Measurements from ENCODE around the gene ARHGAP28.

Gene ARHGAP28

DNA sequence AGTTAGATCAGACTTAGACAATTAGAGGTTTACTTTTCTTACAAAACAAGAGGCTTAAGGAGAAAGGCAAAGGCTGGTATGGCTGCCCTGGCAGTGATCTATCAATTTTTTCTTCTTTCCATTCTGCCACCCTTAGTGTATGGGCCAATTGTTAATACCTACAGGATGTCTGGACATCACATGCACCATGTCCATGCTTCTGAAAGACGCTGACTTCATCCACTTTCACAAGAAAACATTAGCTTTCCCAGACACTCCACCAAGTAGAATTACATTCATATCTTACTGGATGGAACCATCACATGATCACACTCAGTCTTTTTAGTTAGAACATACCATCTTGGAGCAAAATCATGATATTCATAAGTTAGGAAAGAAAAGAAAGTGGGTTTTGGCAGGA, 120.9 kb downstream of the ARHGAP28 start:
- H3K4me1 ChIP-seq: no peaks in the 10 kb centered on the region
- no peak overlapping the region for H3K27ac ChIP-seq
- no peak for TF ChIP-seq Cebpa-rat (IDR thresholded peaks at IDR 0.05)
- H3K4me3 ChIP-seq: no peak overlapping the region
- H3K36me3 ChIP-seq: no peaks in the 10 kb centered on the region
- H3K9ac ChIP-seq: no peak overlapping the region
- H3K4me2 ChIP-seq: no peak overlapping the region
- no peaks in the 10 kb centered on the region for H4K20me1 ChIP-seq
- H3K9me3 ChIP-seq (replicated peaks in 1 of 11): peaks cover 10 to 18% (median 13%) of the 10 kb centered on the region in 11 experiments; a peak in 20 of 22 replicates
- no peaks in the 10 kb centered on the region for H3K27me3 ChIP-seq

DNA sequence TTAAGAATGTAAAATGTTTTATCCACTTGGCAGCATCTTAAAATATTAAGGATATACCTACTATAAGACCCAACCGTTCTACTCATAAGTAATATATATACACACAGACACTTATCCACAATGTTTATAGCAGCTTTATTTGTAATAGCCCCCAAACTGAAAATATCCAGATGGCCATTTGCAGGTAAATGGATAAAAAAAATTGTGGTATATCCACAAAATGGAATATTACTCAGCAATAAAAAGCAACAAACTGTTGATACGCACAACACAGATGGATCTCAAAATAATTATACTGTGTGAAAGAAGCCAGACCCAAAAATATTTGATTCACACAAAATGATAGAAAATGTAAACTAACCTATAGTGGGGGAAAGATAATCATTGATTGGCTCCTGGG, 122.0 kb downstream of the ARHGAP28 start:
- Histone ChIP-seq H3K27me3 (no peaks in the 10 kb centered on the region), H3K4me1 (no peaks in the 10 kb centered on the region), H3K36me3 (no peaks in the 10 kb centered on the region), H3K9ac (no peak overlapping the region), H3K4me2 (no peak overlapping the region), H3K27ac (no peak overlapping the region), H3K4me3 (no peak overlapping the region), H4K20me1 (no peaks in the 10 kb centered on the region), H3K9me3 (replicated peaks in 1 of 11) (peaks cover 11 to 19% (median 17%) of the 10 kb centered on the region in 11 experiments; a peak in 20 of 22 replicates)
- TF ChIP-seq Cebpa-rat (IDR thresholded peaks at IDR 0.05): no peak

DNA sequence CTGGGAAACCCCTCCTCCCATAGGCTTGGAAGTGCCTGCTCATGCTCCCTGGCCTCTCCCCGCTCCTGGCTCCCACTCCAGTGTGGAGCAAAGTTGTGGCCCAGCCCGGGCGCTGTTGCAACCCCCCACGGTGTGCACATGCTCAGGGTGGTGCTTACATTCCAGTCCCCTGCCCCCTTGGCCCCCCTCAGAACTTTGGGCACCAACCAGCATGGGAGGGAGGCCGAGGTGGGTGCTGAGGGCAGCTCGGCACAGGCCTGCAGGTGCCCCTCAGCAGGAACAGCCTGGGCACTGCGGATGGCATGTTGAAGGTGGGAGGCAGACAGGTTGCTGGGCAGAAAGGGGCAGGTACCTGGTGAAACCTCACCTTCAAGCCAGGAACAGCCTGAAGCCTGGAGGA, 125.3 kb downstream of the ARHGAP28 start:
- H4K20me1 ChIP-seq: no peaks in the 10 kb centered on the region
- H3K27ac ChIP-seq: no peak overlapping the region
- no peak overlapping the region for H3K9ac ChIP-seq
- no peak overlapping the region for H3K4me2 ChIP-seq
- no peaks in the 10 kb centered on the region for H3K27me3 ChIP-seq
- H3K4me3 ChIP-seq: no peak overlapping the region
- peaks cover 11 to 19% (median 17%) of the 10 kb centered on the region in 11 experiments; a peak in 20 of 22 replicates for H3K9me3 ChIP-seq (replicated peaks in 1 of 11)
- H3K4me1 ChIP-seq: no peaks in the 10 kb centered on the region
- no peaks in the 10 kb centered on the region for H3K36me3 ChIP-seq
- TF ChIP-seq Cebpa-rat (IDR thresholded peaks at IDR 0.05): no peak

DNA sequence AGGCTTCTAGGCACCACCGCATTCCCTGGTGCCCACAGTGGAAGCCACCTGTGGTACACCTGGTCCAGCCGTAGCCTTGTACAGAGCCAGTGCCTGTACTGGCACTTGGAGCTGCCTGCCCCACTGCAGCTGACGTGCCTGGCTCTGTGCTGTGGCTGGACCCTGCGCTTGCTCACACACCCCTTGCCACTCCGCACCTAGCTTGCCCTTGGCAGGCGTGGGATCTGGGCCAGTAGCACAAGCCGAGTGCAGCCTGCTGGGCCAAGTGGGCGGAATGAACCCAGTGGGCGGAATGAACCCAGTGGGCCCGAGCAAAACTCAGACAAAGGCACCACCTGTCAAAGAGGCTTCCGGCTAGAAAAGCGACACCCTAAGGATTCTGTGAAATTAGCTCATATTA, 126.3 kb downstream of the ARHGAP28 start:
- H3K4me2 ChIP-seq: no peak overlapping the region
- H3K4me1 ChIP-seq: no peaks in the 10 kb centered on the region
- H3K27ac ChIP-seq: no peak overlapping the region
- H3K27me3 ChIP-seq: no peaks in the 10 kb centered on the region
- H3K36me3 ChIP-seq: no peaks in the 10 kb centered on the region
- no peak overlapping the region for H3K4me3 ChIP-seq
- H3K9me3 ChIP-seq (replicated peaks in 1 of 11): peaks cover 11 to 19% (median 17%) of the 10 kb centered on the region in 11 experiments; a peak in 20 of 22 replicates
- no peak for TF ChIP-seq Cebpa-rat (IDR thresholded peaks at IDR 0.05)
- no peak overlapping the region for H3K9ac ChIP-seq
- H4K20me1 ChIP-seq: no peaks in the 10 kb centered on the region

DNA sequence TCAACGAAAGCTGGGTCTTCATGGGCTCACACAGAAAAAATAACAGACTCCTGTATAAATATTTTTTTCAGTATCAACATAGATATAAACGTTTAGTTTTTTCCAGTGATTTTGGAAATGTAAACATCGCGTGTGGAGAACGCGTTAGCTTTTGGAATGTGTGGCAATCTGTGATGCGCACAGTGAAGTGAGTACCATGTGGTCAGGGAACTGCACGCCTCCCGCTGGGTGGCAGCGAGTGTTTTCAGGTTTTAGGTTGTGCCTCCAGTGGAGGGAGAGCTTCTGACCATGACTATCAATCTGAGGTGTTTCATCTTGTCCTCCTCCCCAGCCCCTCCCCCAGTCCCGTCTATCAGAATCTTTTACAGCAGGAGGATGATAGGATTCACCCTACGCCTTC, 127.8 kb downstream of the ARHGAP28 start:
- Histone ChIP-seq H3K4me1 (no peaks in the 10 kb centered on the region), H3K9ac (no peak overlapping the region), H3K27ac (no peak overlapping the region), H3K36me3 (no peaks in the 10 kb centered on the region), H3K27me3 (no peaks in the 10 kb centered on the region), H3K9me3 (replicated peaks in 1 of 11) (peaks cover 9 to 18% (median 12%) of the 10 kb centered on the region in 11 experiments; a peak in 19 of 22 replicates), H4K20me1 (no peaks in the 10 kb centered on the region), H3K4me3 (no peak overlapping the region), H3K4me2 (no peak overlapping the region)
- TF ChIP-seq Cebpa-rat (IDR thresholded peaks at IDR 0.05): no peak

DNA sequence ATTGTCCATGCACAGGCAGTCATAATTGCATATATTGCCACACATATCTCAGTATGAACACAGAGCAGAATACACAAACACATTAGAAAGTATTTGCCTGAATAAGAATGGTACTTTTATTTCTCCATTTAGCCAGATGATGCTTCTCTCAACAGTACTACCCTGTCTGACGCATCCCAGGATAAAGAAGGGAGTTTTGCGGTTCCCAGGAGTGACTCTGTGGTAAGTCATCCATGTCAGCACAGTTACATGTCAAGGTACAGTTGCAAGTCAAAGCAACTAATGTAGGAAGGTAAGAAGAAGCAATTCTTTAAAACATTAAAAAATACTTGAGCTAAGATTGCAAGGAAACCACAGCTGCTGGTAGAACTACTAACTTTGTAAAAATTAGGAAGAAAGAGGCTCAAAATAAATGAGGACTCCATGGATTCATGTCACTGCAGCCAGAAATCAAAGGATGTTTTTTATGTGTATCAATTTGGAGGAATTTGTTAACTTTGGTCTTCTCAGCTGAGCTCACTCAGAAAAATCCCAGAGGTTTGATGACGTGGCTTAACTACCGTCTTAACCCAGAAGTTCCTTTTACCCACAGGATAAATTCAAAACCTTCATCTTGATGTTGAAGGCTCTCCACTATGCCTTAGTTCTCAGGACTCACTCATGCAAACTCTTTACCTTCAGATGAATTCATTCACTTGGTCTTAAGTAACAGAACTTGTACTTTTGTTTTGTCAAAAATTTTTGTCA, 130.3 kb downstream of the ARHGAP28 start:
- no peak for TF ChIP-seq Cebpa-rat (IDR thresholded peaks at IDR 0.05)
- H3K27me3 ChIP-seq: no peaks in the 10 kb centered on the region
- H3K27ac ChIP-seq: no peak overlapping the region
- H3K9ac ChIP-seq: no peak overlapping the region
- no peaks in the 10 kb centered on the region for H4K20me1 ChIP-seq
- H3K4me3 ChIP-seq: no peak overlapping the region
- H3K36me3 ChIP-seq: no peaks in the 10 kb centered on the region
- H3K4me1 ChIP-seq: no peaks in the 10 kb centered on the region
- no peak overlapping the region for H3K4me2 ChIP-seq
- H3K9me3 ChIP-seq (replicated peaks in 1 of 11): peaks cover 5 to 11% (median 8%) of the 10 kb centered on the region in 11 experiments; a peak in 16 of 22 replicates

DNA sequence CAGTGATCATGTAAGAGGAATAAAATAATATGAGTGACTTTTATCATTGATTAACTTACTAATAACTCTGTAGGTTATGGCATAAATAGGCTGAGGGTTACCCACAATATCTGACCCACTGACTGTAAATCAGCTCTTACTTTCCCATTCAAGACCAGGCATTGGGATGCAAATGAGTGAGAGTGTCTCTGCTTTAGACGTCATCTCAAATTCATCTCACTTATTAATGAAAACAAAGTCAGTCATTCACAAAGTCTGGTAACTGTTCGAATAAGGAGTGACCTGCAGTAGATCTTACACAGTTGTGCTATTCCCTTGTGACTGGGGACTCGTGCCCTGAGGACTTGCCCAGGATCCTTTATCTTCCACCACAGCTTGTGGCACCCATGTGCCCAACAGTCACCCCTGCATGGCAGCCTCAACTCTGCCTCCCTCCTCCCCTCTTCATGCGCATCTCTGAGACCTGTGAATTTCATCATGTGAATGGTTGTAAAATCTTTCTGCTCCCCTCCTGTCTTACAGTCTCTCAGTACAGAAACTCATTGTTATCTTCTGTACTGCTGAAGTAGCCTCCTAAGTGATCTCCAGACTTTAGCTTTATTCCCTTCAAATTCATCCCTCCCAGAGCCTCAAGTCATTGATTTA, 131.4 kb downstream of the ARHGAP28 start:
- Histone ChIP-seq H3K4me2 (no peak overlapping the region), H3K4me3 (no peak overlapping the region), H3K36me3 (no peaks in the 10 kb centered on the region), H3K9me3 (replicated peaks in 1 of 11) (peaks cover 0 to under 1% (median 0%) of the 10 kb centered on the region in 11 experiments; a peak in 2 of 22 replicates), H4K20me1 (no peaks in the 10 kb centered on the region), H3K27me3 (no peaks in the 10 kb centered on the region), H3K4me1 (0 out of 20 replicates have a peak, but pooled peaks cover 0 to 4% (median 0%) of the 10 kb centered on the region in 10 experiments), H3K27ac (no peak overlapping the region), H3K9ac (no peak overlapping the region)
- TF ChIP-seq Cebpa-rat (IDR thresholded peaks at IDR 0.05): no peak

DNA sequence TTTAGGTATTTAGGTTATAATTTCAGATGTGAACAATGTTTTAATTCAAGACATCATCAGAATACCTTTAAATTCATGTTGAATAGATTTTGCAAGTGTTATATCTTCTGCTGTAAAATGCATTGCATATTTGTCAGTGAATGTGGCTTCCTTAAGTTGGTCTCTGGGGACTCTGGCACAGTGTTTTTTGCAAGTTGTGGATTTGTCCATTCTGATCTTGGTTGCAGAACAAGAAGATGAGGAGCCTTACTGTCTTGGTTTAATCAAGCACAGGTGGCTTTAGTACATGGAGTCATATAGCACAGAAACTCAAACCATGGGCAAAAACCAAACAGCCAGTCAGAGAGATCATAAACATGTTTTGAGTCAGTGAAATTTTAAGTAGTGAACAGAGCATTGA, 135.7 kb downstream of the ARHGAP28 start:
- H3K4me3 ChIP-seq: no peak overlapping the region
- 0 out of 20 replicates have a peak, but pooled peaks cover 0 to 4% (median 0%) of the 10 kb centered on the region in 10 experiments for H3K4me1 ChIP-seq
- no peak overlapping the region for H3K4me2 ChIP-seq
- no peaks in the 10 kb centered on the region for H3K9me3 ChIP-seq (replicated peaks in 1 of 11)
- TF ChIP-seq Cebpa-rat (IDR thresholded peaks at IDR 0.05): no peak
- no peaks in the 10 kb centered on the region for H3K27me3 ChIP-seq
- no peak overlapping the region for H3K9ac ChIP-seq
- H4K20me1 ChIP-seq: no peaks in the 10 kb centered on the region
- H3K36me3 ChIP-seq: no peaks in the 10 kb centered on the region
- no peak overlapping the region for H3K27ac ChIP-seq

DNA sequence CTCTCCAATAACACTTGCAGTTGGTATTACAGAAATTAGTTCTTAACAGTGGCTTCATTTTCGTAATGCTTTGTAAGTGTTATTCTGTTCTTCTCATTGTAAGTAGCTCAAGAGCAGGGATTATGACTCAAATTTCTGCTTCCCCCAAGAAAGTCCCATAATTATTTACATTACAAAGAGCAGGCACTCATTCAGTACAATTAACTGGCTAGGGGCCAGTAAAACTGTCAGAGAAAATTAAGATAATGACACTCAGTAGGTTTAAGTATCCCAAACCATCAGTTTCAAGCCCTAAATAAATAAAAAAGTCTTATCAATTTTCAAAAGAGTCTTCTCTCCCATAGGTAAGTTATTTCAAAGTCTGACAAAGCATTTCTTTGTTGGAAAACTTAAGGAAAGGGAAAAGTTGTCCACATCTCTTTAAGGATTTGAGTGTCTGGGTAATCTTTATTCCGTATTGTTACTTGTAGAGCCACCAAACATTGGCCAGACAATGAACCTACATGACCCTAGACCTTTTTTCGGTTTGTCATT, 137.1 kb downstream of the ARHGAP28 start:
- Histone ChIP-seq H3K36me3 (no peaks in the 10 kb centered on the region), H3K4me3 (no peak overlapping the region), H3K27me3 (no peaks in the 10 kb centered on the region), H3K4me1 (0 out of 20 replicates have a peak, but pooled peaks cover 0 to 4% (median 0%) of the 10 kb centered on the region in 10 experiments), H3K4me2 (no peak overlapping the region), H3K9ac (no peak overlapping the region), H4K20me1 (no peaks in the 10 kb centered on the region), H3K27ac (no peak overlapping the region), H3K9me3 (replicated peaks in 1 of 11) (no peaks in the 10 kb centered on the region)
- no peak for TF ChIP-seq Cebpa-rat (IDR thresholded peaks at IDR 0.05)
